Astrocyte of the cerebellum (primary cell): ENCODE measurements around the gene NTN1.

ENCODE experiments used
- DNase-seq: peaks from one replicate; pipeline ENCODE4 v3.0.0-alpha.2; 2011; ENCODE audit warnings: low read depth
- H3K4me3 ChIP-seq: 2 replicates; pipeline ENCODE4 v1.5.1; 2011; ENCODE audit warnings: mild to moderate bottlenecking, low read depth, low read length, moderate library complexity
- CTCF ChIP-seq: IDR thresholded peaks from 2 replicates; pipeline ENCODE4 v1.5.1; 2012; ENCODE audit warnings: low read length, low read depth, moderate library complexity, mild to moderate bottlenecking; ENCODE audit errors: missing control alignments
- in situ Hi-C: cut with HindIII; loops from 2 replicates; pipeline ENCODE4 v1.10.0; 2017; ENCODE audit warnings: low sequenced_read_pairs

The NTN1 gene

GRCh38 chr17:9271989-9272388, 250.7 kb downstream of the NTN1 start:
- no peak for TF ChIP-seq CTCF
- in situ Hi-C loops, result no loop called here
- no peak for DNase-seq
- H3K4me3 ChIP-seq, result no peak overlapping the region

- no peak for TF ChIP-seq CTCF
- DNase-seq, result no peak
- H3K4me3 ChIP-seq, result no peak overlapping the region
- in situ Hi-C loops, result no loop called here
Observed at GRCh38 chr17:9272501-9273200, 251.3 kb downstream of the NTN1 start.

GRCh38 chr17:9273428-9274391, 252.4 kb downstream of the NTN1 start:
- H3K4me3 ChIP-seq, result no peak overlapping the region
- no peak for TF ChIP-seq CTCF
- in situ Hi-C loops, result no loop called here
- DNase-seq, result no peak

GRCh38 chr17:9274973-9275372, 253.7 kb downstream of the NTN1 start:
- no peak overlapping the region for H3K4me3 ChIP-seq
- in situ Hi-C loops, result no loop called here
- no peak for TF ChIP-seq CTCF
- no peak for DNase-seq

GRCh38 chr17:9279893-9280292, 258.6 kb downstream of the NTN1 start:
- TF ChIP-seq CTCF, result no peak
- no peak for DNase-seq
- in situ Hi-C loops, result no loop called here
- no peak overlapping the region for H3K4me3 ChIP-seq

- in situ Hi-C loops, result no loop called here
- DNase-seq, result no peak
- no peak for TF ChIP-seq CTCF
- H3K4me3 ChIP-seq, result no peak overlapping the region
Observed at GRCh38 chr17:9283909-9284308, 262.6 kb downstream of the NTN1 start.
